GM15510 (cell line): ENCODE measurements around the gene PELO.

ENCODE experiments used
- POLR2A ChIP-seq: IDR thresholded peaks from 3 replicates; pipeline ENCODE4 v1.6.1; 2011; ENCODE audit warnings: borderline replicate concordance; ENCODE audit not compliant: insufficient read length; ENCODE audit errors: extremely low read depth

The PELO gene

GRCh38 chr5:52767217-52767743 lies 20.4 kb upstream of the PELO start:
- TF ChIP-seq POLR2A, result no peak

DNA sequence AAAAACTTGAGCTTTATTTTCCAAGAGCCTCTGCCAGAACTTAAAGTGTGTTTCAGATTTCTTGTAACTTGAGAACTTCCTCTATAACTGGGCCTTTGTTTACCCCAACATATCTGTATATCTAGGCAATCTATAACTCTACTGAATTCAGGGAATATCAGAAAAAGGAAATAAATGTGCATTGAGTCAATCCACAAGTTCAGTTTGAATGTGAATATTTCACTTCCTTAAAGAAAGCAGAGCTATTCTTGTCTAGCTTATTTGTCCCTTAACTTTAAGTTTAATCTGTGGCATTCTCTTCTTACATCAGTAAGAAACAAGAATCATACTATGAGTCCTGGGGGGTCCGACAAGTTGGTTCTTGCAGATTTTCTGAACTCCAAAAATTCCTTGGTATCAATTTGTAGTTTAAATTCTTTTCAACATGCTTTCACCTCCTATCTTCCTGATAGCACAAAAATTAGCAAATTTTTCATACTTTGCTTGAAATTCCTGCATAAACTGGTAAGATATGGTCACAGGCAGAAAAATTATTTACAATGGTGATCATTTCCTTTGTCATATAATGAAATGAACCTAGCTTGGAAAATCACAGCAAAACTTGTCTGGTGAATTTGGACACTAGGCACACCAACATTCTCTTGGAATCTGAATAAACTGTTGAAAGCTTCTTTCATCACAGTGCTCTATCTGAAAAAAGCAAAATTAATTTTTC lies 19.8 kb upstream of the PELO start:
- TF ChIP-seq POLR2A, result no peak

DNA sequence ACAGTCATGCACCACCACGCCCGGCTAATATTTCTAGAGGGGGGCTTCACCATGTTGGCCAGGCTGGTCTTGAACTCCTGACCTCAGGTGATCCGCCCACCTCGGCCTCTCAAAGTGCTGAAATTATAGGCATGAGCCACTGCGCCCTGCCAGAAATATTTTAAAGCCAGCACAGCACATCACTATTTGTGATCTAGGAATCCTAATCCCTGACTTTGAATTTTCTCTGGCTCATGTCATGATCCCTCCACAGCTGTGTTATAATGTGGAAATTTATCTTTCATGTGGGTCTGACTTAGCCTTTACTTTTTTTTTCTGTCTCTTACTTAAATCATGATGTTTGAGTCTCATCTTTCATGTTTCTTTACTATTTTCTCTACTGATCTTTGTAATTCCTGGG lies 18.7 kb upstream of the PELO start:
- no peak for TF ChIP-seq POLR2A

DNA sequence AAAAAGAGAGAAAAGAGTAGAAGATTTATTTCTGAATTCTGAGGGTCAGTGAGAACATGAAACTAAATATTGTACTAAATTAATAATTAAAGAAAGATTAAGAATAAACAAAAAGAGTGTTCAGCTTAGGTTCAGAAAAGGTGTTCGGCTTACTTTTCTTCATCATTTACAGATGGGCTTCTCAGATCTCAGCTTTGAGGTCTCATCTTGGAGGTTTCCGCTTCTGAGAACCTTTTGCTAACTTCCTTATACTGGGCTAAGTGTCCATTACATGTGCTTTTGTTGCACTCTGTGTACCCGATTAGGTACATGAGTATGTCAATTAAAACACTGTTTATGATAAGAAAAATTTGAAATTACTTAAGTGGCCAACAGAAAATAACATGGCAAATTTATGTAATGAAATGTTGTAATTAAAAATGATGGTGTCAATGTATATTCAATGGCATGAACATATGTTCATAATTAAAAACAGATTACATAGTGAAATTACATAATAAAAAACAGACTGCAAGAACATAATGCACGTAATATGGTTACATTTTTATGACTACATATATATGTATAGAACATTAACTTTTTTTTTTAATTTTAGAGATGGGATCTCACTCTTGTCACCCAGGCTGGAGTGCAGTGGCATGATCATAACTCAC lies 17.3 kb upstream of the PELO start:
- no peak for TF ChIP-seq POLR2A

DNA sequence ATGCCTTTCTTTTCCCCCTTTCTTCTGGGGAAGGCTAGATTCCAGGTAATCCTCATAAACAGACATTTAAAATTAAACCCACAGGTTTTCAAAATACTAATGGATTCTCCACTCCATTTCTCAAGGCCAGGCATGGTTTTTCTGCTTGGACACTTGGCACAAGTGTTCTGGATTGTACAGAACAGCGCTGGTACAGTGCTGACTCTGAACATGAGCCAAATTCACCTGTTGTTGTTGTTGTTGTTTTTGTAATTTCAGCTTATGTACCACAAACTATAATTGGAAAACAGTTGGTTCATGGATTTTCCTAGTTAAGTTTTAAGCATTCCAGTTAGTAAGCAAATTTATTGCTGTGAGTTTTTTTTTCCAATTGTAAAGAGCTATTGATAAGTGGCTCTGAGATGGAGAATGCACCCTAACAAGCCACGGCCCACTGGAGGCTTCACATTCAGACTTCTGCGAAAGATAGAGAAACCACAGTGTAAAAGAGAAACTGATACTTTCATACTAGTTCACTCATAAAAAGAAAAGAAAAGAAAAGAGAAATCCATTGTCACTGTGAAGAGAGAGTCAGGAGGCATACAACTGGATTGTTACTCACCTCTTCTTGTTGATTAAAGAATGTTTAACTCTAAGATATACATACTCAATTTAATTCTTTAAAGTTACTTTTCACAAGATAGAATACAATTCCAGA lies 16.2 kb upstream of the PELO start:
- no peak for TF ChIP-seq POLR2A

- TF ChIP-seq POLR2A, result no peak
These were observed 15.0 kb upstream of the PELO start for GRCh38 chr5:52772668-52773067.

GRCh38 chr5:52773342-52773741 lies 14.4 kb upstream of the PELO start:
- no peak for TF ChIP-seq POLR2A

- TF ChIP-seq POLR2A, result no peak
These were observed 13.7 kb upstream of the PELO start for GRCh38 chr5:52774005-52774410.

- no peak for TF ChIP-seq POLR2A
These were observed 11.6 kb upstream of the PELO start for GRCh38 chr5:52776116-52776515.

- no peak for TF ChIP-seq POLR2A
These were observed 10.5 kb upstream of the PELO start for GRCh38 chr5:52777186-52777585.

GRCh38 chr5:52778781-52779180 lies 8.9 kb upstream of the PELO start:
- TF ChIP-seq POLR2A, result no peak

DNA sequence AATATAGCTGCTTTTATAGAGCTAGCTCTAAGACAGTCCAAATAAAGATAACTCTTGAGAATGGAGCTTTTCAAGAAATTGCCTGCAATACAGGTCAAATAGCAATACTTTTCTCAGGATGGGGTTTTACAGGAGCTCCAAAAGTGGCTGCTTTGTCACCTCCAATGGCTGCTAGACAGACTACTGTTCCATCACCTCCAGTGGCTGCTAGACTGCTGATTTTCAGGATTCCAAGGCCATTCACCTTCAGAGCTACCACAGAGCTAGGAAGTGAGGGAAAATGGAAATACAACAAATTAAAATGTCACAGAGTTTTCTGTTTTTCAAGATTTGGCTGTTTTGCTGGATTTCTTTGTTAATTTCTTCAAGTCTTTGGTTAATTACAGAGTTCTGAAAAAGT lies 8.5 kb upstream of the PELO start:
- no peak for TF ChIP-seq POLR2A

DNA sequence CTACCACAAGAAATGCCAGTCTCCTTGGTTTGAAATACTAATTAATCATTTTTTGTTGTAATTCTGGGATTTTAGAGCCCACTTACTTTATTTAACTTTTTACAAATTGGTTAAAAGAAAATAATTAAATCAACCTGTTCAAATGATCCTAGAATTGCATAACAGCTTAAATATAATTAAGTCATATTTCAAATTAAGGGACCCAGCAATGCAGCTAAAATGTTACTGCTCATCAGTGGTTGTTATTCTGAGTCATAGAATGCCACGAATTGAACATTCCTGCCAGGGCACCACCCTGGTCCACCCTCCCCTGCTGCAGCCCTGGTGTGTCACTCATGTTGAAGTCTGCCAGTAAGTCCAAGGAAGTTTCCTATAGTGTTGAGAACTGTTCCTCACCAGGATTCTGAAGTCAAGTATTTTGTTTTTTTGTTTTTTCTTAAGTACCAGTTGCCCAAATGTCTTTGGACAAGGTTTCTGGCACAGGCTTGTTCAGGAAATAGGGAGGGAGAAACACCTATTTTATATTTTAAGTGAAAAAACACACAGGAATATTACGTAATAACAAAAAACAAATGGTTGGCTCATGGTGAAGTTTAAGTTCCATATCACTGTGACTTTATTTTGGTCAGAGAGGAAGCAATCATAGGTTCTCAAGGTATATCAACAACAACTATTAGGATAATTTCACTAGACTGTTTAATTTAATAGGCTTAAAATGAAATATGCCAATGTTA lies 4.3 kb upstream of the PELO start:
- no peak for TF ChIP-seq POLR2A

DNA sequence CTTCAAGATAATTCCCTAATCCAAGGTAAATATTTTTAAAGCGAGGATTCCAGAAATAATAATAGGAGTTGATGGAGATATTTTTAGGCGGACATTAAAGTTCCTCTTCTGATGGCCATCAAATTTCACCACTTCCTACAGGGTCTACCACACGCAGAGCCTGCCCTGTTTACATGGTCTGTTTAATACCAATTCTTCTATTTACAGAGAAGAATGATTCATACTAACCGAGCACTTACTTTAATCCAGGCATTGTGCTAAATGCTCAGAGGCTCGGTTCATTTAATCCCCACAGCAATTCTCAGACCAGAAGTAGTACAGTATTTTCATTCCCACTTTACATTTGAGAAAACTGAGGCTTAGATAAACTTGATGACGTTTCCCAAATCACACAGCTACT lies 3.0 kb upstream of the PELO start:
- no peak for TF ChIP-seq POLR2A

DNA sequence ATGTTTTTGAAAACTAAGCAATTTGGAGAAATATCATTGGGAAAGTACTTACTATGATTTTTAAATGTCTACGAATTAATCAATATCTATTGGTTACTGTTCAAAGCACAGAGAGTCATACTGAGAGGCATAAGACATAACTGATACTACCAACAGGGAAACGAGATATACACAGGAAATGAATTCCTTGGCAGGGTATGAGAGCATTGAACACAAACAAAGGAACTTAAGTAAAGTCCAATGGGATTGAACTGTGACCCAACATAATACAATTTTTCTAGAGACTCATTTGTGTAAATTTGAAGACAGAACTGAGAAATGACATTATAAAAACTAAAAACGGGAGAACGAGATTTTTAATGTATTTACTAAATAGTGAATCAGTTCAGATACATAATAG lies 1.3 kb upstream of the PELO start:
- TF ChIP-seq POLR2A, result no peak

- no peak for TF ChIP-seq POLR2A
These were observed 642 bp upstream of the PELO start for GRCh38 chr5:52786949-52787599.

GRCh38 chr5:52788505-52788821 lies 747 bp downstream of the PELO start:
- TF ChIP-seq POLR2A, result no peak
